Stimulated activated naive CD8-positive, alpha-beta T cell treated with anti-CD3 and anti-CD28 coated beads, Interleukin-15, Interleukin-2, amounts not matched to agents 100 ng/mL and 50 ng/mL, for 24 hours (primary cell): ENCODE results near the gene MYMK.

Experiments
- H3K27ac Mint-ChIP-seq: one replicate; pipeline ENCODE4 v1.8.0; 2021; ENCODE audit warnings: mild to moderate bottlenecking, mixed read lengths
- H3K27me3 Mint-ChIP-seq: one replicate; pipeline ENCODE4 v1.8.0; 2021; ENCODE audit warnings: mixed read lengths
- H3K36me3 Mint-ChIP-seq: one replicate; pipeline ENCODE4 v1.8.0; 2021; ENCODE audit warnings: low read depth, mixed read lengths
- H3K4me1 Mint-ChIP-seq: one replicate; pipeline ENCODE4 v1.8.0; 2021; ENCODE audit warnings: low read depth, mixed read lengths
- H3K4me3 Mint-ChIP-seq: one replicate; pipeline ENCODE4 v1.8.0; 2021; ENCODE audit warnings: mild to moderate bottlenecking, mixed read lengths
- H3K9me3 Mint-ChIP-seq: one replicate; pipeline ENCODE4 v1.8.0; 2021; ENCODE audit warnings: mixed read lengths

MYMK gene

DNA sequence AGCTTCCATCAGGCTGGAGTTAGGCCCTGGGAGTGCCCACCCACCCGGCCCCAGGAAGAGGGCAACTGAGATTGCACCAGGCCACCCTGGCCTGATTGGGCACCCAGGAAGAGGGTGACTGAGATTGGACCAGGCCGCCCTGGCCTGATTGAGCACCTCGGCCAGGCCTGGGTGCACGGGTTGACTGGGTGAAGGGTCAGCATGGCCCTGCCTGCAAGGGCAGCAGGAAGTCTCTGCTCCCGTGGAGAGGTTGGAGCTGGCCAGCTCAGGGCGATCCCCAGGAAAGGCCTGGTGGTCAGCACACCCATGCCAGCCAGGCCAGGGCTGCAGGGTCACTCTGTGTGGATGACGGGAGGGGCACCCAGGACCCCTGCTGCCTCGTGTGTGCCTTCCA is 21.5 kb upstream of the MYMK start:
- Mint-ChIP-seq H3K36me3 (no peaks in the 10 kb centered on the region), H3K27ac (no peak overlapping the region), H3K9me3 (no peaks in the 10 kb centered on the region), H3K4me1 (no peaks in the 10 kb centered on the region), H3K4me3 (no peak overlapping the region), H3K27me3 (no peaks in the 10 kb centered on the region)

DNA sequence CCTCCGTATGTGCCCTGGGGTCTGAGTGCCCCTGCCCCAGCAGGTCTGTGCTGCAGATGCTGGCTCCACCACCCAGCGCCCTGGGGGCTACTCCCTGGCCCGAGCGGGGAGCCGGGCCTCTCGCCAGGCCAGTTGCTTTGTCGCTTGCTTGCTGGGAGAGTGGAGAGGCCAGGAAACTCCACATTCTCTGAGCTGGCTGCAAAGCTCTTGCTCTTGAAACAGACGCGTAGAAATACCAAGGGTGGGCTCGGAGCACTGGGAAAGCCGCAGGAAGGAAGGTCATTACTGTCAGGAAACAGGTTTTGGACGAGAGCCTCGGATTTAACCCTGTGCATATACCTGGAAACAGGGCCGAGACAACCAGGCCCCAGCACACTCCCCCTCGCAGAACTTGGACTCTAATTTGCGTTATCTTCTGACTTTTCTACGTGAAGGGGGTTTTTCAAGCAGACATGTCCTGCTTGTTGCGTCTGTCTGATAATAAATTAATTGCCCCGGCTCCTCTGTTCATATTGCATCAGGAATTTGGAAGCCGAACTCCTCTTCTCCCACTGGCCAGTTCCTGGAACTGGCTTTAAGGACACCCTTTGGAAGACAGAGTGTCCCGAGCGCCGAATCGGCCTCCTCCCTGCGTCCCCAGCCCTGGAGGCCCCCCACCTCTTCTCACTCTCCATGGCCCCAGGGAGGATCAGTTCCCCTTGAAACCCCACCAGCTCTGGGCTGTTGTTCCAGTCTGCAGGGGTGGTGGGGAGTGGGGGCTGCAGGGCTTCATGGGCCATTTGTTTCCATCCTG is 20.9 kb upstream of the MYMK start:
- no peak overlapping the region for H3K27ac Mint-ChIP-seq
- H3K27me3 Mint-ChIP-seq: no peaks in the 10 kb centered on the region
- H3K4me3 Mint-ChIP-seq: no peak overlapping the region
- H3K9me3 Mint-ChIP-seq: no peaks in the 10 kb centered on the region
- peaks cover 1% of the 10 kb centered on the region for H3K4me1 Mint-ChIP-seq
- no peaks in the 10 kb centered on the region for H3K36me3 Mint-ChIP-seq

DNA sequence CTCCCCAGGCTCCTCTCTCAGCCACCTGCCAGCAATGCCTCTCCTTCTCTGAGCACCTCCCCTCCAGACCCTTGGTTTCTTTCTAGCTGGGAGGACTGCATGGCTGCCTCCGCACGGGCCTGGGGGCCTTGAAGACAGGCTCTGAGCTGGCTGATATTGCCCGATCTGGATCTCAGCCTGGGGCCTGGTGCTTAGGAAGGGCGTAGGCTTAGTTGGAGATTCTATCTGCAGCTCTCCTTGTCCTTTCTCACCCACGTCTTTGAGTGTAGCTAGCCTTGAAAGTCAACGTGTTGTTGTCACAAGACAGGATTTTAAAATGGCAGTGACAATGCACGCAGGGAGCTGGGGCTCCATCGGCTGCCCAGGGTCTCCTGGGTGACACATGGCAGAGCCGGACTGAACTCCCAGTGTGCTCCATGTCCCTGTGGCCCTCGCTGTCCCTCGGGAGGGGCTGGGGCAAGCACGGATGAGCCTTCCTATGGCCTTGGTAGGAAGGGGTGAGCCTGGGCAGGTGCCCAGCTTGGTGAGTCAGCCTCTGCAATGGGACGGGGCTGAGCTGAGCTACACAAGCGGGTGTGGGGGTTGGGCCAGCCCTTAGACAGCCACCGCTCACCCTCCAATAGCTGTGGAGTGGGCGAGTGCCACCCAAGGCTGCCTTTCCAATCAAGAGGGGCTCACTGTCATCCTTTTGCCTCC is 19.2 kb upstream of the MYMK start:
- no peaks in the 10 kb centered on the region for H3K9me3 Mint-ChIP-seq
- H3K27me3 Mint-ChIP-seq: peaks cover 4% of the 10 kb centered on the region
- H3K27ac Mint-ChIP-seq: no peak overlapping the region
- no peaks in the 10 kb centered on the region for H3K36me3 Mint-ChIP-seq
- H3K4me3 Mint-ChIP-seq: no peak overlapping the region
- H3K4me1 Mint-ChIP-seq: peaks cover 5% of the 10 kb centered on the region

DNA sequence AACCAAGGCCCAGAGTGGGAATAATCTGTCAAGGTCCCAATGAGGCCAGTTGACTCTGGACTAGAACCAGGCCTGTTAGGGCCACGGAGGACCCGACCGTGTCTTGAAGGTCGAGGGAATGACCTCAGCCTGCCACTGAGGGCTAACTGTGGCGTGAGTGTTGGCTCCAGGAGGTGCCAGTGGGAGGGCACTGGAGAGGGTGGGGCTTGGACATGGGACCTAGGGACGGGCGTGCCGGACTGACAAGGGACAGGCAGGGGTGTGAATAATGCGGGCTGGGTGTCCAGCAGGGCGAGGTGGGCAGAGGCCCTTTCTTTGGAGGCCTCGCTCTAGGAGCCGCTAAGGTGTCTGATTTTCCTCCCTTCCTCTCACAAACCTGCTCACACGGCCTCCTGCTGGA is 17.2 kb upstream of the MYMK start:
- Mint-ChIP-seq H3K4me3 (no peak overlapping the region), H3K36me3 (no peaks in the 10 kb centered on the region), H3K9me3 (no peaks in the 10 kb centered on the region), H3K27me3 (peaks cover 5% of the 10 kb centered on the region), H3K27ac (no peak overlapping the region), H3K4me1 (peaks cover 5% of the 10 kb centered on the region)

DNA sequence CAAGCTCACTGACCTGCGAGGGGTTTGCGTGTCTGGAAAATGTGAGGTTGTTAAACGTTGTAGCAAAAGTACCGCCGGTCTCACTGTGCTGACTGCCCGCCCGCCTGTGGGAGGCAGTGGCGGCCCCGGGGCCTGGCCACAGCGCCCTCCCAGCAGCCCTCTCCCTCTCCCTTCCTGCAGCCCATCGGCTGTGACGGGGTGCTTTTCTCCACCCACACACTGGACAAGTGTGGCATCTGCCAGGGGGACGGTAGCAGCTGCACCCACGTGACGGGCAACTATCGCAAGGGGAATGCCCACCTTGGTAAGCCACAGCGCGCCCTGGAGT is 15.9 kb upstream of the MYMK start:
- Mint-ChIP-seq H3K27ac (no peak overlapping the region), H3K27me3 (peaks cover 5% of the 10 kb centered on the region)

DNA sequence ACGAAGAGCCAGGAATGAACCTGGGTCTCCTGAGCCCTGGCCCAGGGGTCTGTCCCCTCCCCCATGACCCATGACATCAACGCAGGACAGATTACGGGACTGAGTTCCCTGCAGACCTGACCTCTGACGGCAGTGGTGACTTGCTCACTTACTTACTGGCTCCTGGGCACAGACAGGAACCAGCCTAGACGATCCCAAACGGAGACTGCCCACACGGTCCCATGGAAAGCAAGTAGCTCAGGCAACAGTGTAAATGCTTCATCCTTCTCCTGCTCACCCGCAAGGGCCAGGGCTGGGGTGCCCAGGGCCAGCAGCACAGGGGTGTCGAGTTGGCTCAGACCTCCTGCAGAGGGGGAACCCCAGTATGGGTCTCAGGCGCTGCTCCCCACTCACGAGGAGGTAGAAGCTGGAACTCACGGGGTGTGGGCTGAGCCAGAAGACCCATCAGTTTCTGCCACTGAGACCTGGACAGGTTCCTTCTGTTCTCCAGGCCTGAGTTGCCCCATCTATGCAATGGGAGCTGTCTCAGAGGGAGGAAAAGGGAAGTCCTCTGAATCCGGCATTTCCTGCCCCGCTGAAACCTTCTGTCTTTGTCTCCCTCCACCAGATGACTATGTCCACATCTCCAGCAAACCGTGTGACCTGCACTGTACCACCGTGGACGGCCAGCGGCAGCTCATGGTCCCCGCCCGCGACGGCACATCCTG is 15.4 kb upstream of the MYMK start:
- Mint-ChIP-seq H3K27me3 (peaks cover 5% of the 10 kb centered on the region), H3K9me3 (no peaks in the 10 kb centered on the region), H3K36me3 (no peaks in the 10 kb centered on the region), H3K4me3 (no peak overlapping the region), H3K27ac (no peak overlapping the region), H3K4me1 (peaks cover 5% of the 10 kb centered on the region)

More for the DNA sequence above, 15.9 kb upstream of the MYMK start:
- Mint-ChIP-seq H3K4me1 (peaks cover 5% of the 10 kb centered on the region), H3K4me3 (no peak overlapping the region), H3K9me3 (no peaks in the 10 kb centered on the region), H3K36me3 (no peaks in the 10 kb centered on the region)

DNA sequence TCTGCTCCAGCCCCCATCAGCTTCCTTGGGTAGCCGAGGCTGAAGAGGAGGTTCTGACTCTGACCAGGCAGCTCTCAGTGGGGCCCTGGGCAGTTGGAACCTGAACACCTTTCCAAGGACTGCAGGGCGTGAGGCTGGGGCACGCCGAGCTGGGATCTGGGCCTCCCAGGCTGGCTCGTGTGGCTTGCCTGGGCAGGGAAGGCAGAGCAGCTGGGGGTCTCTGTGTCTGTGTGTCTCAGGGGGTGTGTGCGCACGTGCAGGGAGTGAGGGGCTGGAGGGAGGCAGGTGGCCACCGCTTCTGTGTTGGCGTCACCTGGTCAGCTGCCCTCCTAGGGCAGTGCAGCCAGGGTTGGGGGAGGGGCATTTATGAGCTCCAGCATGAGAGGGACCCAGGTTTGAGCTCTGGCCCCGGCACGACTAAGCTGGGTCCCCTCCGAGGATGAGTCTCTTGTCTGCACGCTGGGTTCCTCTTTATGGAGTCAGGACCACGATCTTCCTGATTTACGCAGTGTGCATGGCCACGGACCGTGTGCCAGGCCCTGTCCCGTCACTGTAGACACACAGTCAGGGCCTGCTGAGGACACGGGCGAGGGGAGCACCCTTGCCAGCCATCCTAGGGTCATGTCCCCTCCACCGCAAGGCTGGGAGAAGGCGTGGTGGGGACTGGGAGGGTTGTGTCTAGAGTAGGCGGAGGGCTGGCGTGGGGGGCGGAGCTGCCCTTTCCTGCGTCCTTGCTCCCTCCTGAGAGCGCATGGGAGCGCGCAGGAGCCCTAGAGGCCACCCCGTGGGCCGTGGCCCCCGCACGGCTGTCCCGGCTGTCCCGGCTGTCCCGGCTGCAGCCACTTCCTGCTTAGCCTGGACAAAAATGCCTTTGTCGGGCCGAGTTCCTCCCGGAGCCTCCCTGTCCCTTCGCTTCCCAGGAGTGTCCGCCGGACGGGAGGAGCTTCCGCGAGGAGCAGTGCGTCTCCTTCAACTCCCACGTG is 14.4 kb upstream of the MYMK start:
- Mint-ChIP-seq H3K27me3 (peaks cover 5% of the 10 kb centered on the region), H3K36me3 (no peaks in the 10 kb centered on the region), H3K9me3 (no peaks in the 10 kb centered on the region), H3K4me1 (peaks cover 6% of the 10 kb centered on the region), H3K27ac (no peak overlapping the region), H3K4me3 (no peak overlapping the region)

DNA sequence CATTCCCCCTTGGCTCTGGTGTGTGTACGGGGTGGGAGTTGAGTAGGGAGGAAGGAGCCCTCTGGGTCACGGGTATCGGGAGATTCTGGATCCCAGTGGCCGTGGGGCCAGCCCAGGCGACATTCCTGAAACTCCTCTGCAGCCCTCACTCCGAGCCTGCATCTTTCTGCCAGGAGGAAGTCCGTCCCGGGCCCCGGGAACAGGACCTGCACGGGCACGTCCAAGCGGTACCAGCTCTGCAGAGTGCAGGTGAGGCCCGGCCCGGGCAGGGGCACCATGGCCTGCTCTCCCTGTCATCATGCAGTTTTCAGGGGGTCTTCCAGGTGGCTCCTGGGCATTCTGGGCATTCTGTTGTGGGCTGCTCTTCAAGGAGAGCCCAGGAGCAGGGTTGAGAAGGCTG is 13.4 kb upstream of the MYMK start:
- Mint-ChIP-seq H3K4me1 (peaks cover 13% of the 10 kb centered on the region), H3K9me3 (no peaks in the 10 kb centered on the region), H3K4me3 (no peak overlapping the region), H3K27me3 (peaks cover 10% of the 10 kb centered on the region), H3K27ac (no peak overlapping the region), H3K36me3 (no peaks in the 10 kb centered on the region)

DNA sequence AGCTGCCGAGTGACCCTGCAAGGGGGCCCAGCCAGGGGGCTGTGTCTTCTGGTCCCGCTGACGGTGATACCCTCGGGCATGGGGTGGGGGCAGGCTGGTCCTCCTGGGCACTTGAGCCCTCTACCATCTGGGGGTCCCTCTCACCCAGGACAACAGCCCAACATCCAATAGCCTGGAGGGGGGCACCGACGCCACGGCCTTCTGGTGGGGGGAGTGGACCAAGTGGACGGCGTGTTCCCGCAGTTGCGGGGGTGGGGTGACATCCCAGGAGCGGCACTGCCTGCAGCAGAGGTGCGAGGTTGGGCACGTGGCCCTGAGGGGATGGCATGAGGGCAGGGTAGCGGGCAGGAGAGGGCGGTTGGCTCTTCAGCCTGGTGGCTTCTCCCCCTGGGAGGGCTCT is 12.5 kb upstream of the MYMK start:
- Mint-ChIP-seq H3K9me3 (no peaks in the 10 kb centered on the region), H3K27me3 (peaks cover 12% of the 10 kb centered on the region), H3K36me3 (no peaks in the 10 kb centered on the region), H3K27ac (no peak overlapping the region), H3K4me1 (peaks cover 18% of the 10 kb centered on the region), H3K4me3 (no peak overlapping the region)

DNA sequence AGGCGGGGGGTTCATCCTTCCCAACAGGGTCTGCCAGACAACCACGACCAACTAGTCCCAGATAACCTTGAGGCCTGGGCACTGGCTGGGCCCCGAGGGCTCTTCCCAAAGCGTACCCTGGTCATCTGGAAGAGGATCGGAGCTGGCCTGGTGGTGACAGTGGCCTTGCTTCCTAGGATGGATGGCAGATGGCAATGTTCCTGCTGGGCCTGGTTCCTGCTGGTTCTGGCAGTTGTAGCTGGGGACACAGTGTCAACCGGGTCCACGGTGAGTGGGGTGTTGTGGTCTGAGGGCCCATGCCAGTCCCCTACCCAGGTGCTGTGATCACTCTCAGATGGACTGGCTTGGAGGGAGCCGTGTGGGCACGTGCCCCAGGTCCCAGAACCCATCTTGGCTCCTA is 11.8 kb upstream of the MYMK start:
- Mint-ChIP-seq H3K27me3 (peaks cover 12% of the 10 kb centered on the region), H3K4me1 (peaks cover 18% of the 10 kb centered on the region), H3K27ac (no peak overlapping the region), H3K4me3 (no peak overlapping the region), H3K36me3 (no peaks in the 10 kb centered on the region), H3K9me3 (no peaks in the 10 kb centered on the region)

DNA sequence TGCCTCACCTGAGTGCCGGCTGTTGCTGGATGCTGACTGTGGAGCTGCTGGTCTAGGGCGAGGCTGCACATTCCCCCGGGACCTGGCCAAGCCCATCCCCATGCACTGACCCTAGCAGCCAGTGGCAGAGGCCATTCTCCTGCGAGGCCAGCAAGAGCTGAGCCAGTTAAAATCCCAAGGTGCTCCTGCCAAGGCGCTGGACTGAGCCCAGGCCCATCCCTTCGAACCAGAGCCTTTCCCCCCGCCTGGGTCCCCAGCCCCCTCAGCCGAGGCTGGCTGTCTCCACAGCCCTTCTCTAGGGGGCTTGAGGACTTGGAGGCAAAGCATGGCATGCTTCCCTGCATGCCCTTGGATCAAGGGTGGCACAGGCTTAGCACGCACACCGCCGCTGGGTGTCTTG is 11.3 kb upstream of the MYMK start:
- H3K9me3 Mint-ChIP-seq: no peaks in the 10 kb centered on the region
- H3K4me3 Mint-ChIP-seq: no peak overlapping the region
- no peaks in the 10 kb centered on the region for H3K36me3 Mint-ChIP-seq
- H3K27me3 Mint-ChIP-seq: peaks cover 12% of the 10 kb centered on the region
- peaks cover 18% of the 10 kb centered on the region for H3K4me1 Mint-ChIP-seq
- H3K27ac Mint-ChIP-seq: no peak overlapping the region

DNA sequence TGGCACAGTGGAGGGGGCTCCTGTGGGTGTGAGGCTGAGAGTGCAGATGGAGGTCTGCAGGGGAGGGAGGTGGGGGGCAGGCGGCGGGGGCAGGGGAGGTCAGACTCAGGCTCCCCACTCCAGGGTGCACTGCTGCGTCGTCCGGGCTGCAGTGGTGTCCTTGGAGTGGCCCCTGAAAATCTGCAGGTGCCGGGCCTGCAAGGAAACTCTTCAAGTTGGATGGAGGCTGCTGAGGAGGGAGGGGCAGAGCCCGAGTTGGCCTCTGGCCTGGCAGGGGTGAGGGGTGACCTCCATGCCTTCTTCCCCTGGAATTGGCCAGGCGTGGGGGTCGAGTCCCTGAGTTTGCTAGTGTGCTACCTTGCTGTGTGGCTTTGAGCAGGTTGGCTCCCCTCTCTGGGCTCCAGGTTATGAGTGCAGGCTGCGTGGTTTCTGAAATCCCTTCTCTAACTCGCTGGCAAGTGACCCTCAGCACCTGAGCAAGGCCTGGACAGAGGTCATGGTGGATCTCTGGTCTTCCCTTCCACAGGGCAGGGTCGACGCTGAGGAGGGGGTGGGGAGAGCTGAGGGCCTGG is 10.6 kb upstream of the MYMK start:
- no peaks in the 10 kb centered on the region for H3K9me3 Mint-ChIP-seq
- H3K36me3 Mint-ChIP-seq: no peaks in the 10 kb centered on the region
- no peak overlapping the region for H3K27ac Mint-ChIP-seq
- no peak overlapping the region for H3K4me3 Mint-ChIP-seq
- peaks cover 12% of the 10 kb centered on the region for H3K27me3 Mint-ChIP-seq
- H3K4me1 Mint-ChIP-seq: peaks cover 14% of the 10 kb centered on the region

DNA sequence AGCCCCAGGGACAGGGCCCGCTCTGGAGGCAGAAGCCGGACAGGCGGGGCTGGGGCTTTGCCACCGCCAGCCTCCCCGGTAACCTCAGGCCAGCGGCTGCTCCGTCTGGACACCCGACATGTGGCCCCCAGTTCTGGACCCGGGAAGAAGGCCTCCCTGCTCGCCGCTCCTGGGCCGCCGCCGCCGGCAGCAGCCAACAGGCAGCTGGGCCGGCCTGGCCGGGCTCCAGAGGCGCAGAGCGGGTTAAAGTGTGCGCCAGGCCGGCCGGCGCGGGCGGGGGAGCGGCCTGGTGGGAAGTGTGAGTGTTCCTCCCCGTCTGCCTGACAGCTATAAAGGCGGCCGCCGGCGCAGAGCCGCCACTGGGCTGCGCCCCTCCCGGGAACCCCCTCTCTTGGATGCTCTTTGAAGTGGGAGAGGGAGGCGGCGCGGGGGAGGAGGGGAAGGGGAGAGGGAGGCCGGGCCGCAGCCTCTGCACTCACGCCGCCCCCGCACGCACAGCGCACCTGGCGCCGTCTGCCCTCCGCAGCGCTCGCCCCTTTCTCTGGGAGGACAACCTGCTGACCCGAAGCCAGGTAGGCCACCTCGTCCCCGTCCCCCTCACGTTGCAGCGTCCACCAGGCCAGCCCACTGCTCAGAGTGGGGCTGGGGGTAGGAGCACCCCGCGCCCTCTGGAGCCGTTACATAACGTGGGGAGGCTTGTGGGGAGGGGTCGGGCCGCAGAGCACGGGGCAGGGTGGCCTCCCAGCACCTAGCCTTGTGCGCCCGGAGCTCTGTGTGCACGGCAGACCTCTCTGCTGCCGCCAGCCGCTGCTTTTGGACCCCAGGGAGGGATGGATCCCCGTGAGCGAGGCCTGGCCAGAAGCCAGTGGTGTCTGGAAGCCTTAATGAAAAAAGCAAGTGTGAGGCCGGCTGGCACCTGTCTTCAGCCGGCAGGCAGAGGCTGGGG is 9.9 kb upstream of the MYMK start, which contains the start of gene ADAMTSL2:
Gene ADAMTSL2, plus strand, starts transcription at position 359 of the 946 bp plus-strand sequence. CDS start 2,009 bp downstream, outside the sequence.
- Mint-ChIP-seq H3K4me3 (no peak within 1 kb of the TSS), H3K9me3 (no peaks in the 10 kb centered on the region)

More for the DNA sequence above, 9.9 kb upstream of the MYMK start, which contains the start of gene ADAMTSL2:
- H3K27ac Mint-ChIP-seq: no peak within 1 kb of the TSS
- H3K36me3 Mint-ChIP-seq: no peaks in the 10 kb centered on the region
- peaks cover 12% of the 10 kb centered on the region for H3K27me3 Mint-ChIP-seq
- peaks cover 13% of the 10 kb centered on the region for H3K4me1 Mint-ChIP-seq
